ENCODE data around the gene WDR59.

DNA sequence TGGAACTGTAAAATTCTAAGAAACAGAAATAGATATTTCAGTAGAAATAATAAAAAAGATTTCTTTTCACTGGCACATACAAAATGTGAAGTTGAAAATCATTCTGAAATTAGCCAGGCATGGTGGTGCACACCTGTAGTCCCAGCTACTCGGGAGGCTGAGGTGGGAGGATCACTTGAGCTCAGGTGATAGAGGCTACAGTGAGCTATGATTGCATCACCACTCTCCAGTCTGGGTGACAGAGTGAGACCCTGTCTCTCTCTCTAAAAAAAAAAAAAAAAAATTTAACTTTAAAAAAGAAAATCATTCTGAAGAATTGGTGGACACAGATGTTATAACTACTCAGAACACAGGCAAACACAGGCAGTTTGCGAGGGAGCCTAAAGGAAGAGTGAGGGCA, 112.6 kb downstream of the WDR59 start:
- TF ChIP-seq, protein P1, sequence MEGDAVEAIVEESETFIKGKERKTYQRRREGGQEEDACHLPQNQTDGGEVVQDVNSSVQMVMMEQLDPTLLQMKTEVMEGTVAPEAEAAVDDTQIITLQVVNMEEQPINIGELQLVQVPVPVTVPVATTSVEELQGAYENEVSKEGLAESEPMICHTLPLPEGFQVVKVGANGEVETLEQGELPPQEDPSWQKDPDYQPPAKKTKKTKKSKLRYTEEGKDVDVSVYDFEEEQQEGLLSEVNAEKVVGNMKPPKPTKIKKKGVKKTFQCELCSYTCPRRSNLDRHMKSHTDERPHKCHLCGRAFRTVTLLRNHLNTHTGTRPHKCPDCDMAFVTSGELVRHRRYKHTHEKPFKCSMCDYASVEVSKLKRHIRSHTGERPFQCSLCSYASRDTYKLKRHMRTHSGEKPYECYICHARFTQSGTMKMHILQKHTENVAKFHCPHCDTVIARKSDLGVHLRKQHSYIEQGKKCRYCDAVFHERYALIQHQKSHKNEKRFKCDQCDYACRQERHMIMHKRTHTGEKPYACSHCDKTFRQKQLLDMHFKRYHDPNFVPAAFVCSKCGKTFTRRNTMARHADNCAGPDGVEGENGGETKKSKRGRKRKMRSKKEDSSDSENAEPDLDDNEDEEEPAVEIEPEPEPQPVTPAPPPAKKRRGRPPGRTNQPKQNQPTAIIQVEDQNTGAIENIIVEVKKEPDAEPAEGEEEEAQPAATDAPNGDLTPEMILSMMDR (IDR thresholded peaks at IDR 0.05) = no peak
- no peak for TF ChIP-seq POLR2A (IDR thresholded peaks at IDR 0.05)
